ENCODE measurements around the gene KRT77.
"Not testable (repeated sequence)": the region's sequence is repeated elsewhere in the genome, so short reads cannot be mapped to it uniquely, and the experiment has no call there.

Gene KRT77

DNA sequence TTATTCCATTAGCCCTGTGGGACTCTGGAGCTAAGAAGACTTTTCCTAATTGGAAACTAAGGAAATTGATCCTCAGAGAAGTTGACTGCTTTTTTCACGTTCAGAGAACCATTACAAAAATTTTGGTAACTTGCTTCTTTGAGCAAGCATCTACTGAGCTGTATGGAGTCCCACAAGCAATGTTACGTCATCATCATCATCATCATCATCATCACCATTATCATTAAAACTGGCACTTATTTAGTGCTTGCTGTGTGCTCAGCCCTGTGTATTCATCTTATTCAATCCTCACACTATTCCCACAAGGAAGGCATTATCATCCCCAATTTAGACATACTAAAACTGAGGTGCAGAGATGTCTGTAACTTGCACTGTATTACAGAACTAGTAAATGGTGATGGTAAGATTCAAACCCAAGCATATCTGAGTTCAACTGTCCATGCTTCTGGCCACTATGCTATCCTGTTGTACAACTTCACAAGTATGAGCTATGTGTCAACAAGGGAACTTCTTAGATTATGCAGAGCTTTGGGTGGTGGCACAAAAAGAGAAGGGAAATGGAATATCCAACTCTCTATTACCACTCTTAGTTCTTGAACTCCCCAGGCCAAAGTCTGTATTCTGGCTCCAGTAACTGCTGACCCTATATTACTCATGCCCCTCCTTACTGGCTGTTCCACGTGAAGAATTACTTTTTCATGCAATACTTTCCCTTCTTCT is 29.5 kb downstream of the KRT77 start:
- no peak for DNase-seq

DNA sequence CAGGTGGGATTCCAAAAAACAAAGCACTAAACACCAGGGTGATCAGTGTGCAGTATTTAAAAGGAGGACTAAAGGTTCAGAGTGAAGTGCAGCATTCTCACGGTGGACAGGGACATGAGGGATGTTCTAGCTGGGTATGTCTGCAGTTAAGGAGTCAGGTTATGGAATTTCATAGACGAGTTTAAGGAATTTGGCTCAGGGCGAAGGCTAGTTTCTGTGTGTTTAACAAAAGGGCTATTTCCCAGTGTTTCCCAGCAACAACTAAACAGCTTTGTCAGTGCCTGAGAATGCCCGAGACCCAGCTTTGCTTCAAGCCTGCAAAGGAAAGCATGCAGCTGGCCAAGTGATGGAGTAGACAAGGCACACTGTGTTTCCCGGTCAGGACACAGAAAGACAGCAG is 30.1 kb downstream of the KRT77 start:
- no peak for DNase-seq

DNA sequence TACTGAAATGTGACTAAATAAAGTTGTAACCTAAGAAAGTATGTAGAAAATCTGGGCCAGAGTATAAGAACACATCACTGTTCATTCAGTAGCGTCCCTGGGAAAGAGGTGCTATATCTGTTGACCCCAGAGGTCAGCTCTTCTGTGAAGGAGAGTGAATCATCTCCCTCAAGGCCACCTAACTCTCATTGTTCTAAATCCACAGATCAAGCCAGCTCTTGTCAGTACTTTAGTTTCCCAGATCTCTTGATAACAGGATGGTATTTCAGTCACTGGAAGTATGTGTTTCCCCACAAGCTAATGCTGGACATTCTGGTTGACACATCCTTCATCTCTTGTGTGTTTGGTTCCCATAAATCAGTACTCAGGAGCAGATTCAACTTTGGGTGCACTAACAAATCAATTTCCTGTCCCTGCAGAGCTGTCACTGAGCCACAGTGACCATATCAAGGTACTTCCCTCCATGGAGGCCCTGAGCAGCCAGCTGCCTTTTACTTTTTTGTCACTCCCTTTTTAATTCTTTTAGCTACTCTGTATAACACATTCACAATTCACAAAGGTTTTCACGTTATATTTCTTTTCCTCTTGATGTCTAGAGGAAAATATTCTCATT is 30.9 kb downstream of the KRT77 start:
- no peak for DNase-seq

DNA sequence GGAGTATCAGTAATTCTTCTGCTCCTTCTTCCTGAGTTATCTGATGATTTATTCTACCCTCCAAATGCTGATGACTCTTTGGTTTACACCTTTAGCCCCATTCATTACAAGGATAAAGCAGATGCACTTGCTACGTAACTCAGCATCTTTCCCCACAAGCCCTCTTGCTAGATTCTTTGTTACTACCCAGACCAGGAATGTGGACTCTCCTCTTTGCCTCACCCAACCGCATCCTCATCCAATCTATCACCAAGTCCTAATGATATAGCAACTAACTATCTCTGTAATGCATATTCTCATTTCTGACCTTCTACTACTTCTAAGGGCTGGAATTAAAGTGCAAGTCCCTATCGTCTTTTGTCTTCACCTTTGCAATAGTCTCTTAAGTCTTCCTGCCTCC is 32.4 kb downstream of the KRT77 start:
- no peak for DNase-seq

DNA sequence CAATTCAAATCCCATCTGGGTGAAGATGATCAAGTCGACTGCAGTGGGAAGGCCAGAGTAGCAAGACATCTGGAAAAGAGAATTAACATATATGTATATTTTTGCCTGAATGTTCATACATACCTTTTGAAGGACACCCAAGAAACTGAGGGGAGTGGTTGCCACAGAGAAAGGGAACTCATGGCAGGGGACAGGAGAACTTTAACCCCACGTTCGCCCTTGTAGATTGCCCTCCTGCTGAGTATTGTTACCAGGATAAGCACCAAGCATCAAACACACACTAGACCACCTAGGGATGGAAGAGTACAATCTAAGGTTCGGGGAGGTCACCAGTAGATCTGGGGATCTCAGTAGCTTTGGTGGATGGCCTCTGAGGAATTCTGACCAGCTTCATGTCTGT is 32.8 kb downstream of the KRT77 start:
- DNase-seq = no peak

DNA sequence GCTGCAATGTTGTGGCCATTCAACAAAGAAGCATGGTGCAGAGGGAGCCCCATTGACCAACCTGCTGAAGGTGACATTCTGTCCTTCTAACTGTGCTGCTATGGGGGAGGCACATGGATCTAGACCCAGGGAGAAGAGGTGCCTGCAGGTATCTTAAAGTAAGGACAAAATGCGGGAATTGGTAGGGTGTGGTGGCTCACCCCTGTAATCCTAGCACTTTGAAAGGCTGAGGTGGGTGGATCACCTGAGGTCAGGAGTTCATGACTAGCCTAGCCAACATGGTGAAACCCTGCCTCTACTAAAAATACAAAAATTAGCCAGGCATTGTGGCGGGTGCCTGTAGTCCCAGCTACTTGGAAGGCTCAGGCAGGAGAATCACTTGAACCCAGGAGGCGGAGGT is 33.4 kb downstream of the KRT77 start:
- DNase-seq = not testable (repeated sequence)

DNA sequence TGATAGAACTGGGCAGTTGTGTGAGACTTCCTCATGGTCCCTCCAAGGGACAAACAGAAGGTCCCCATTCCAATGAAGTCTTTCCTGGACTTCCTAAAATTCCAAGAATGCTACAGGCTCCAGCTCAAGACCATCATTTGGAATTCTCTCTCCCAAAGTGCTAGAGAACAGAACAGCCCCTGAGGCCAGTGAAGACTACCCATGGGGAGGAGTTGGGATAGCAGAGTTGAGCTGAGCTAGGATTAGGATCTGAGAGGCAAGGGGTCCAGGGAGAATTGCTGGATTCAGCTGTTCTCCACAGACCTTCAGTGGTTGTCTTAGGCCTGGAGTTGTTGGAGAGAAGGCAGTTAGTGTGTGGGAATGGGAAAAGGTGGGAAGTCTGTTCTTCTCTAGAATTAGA is 33.9 kb downstream of the KRT77 start:
- no peak for DNase-seq

DNA sequence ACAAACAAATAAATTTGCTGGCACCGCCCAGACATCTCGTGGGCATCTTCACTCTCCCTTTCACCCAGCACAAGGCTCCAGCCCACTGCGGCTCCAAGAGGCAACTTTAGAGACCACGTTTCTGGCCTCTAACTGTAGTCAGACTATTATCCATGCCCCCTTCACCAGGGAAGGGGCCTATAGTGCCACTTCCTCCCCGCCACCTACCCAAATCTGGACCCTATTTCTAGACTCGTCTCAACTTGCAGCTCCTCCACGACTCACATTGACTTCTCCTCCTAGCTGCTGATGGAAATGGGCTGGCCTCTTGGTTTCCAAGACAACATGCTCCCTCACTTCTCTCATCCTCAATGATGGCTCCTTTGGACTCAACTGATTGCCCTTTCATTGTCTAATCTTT is 35.4 kb downstream of the KRT77 start:
- DNase-seq = no peak

DNA sequence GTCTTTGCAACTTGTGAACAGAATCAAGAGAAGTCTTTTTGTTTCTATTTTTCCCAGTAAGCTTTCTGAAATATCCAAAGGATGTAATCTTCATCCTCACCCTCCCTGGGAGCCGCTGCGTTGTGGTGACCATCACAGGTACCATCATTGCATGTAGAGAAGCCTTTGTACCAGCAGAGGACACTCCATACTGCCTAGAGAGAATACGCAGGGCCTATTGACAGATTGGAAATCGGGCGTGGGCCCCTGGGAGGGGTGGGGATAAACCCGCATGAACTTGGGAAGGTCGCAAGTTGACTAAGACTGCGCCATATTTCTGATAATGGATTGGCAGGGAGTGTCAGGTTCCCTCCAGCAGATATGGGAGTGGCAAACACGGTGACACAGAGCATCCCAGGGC is 35.8 kb downstream of the KRT77 start:
- DNase-seq = no peak

DNA sequence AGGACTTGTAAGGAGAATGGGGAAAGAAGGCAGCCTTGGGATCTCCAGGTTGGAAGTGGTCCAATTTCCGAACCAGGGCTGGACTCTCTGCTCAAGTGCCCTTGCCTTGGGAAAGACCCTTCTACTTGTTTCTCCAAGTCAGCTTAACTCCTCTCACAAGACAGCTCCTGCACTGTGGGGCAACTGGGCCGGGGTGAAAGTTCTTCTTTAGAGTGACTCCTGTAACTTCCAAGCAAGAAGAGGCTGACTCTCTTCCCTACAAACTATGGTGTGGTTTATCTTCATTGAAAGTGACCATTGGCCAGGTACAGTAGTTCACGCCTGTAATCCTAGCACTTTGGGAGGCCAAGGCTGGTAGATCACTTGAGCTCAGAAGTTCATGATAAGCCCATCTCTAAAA is 36.9 kb downstream of the KRT77 start:
- no peak for DNase-seq

DNA sequence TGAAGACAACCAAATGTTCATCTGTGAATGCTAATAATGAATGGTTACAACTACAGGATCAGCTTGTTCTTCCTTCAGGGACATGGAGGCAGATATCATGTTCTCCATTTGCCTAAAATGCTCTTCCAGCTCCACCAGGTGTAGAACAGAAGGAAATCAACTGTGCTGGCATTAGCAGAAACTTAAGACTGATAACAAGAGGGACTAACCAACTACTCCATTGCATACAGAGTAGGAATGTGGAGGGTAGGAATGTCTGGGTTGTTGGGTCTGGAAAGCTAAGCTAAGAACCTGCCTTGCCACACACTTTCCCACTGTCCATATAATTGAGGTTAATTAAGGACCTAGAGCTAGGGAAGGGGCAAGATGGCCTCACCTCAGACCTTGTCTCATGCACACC is 39.9 kb downstream of the KRT77 start:
- DNase-seq = no peak

DNA sequence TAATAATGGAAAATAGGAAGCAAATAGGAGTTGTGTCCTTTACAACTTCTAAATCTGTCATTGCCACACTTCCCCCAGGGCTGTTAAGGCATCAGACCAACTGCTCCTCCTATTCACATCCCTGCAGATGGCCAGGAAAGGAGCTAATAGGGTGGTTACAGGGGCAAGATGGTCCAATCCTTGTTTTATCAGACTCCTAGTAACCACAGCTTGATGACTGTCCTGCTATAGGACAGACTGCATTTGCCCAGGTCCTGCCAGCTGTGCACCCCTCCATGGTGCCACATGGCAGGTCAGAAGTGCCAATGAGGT is 40.5 kb downstream of the KRT77 start:
- no peak for DNase-seq

DNA sequence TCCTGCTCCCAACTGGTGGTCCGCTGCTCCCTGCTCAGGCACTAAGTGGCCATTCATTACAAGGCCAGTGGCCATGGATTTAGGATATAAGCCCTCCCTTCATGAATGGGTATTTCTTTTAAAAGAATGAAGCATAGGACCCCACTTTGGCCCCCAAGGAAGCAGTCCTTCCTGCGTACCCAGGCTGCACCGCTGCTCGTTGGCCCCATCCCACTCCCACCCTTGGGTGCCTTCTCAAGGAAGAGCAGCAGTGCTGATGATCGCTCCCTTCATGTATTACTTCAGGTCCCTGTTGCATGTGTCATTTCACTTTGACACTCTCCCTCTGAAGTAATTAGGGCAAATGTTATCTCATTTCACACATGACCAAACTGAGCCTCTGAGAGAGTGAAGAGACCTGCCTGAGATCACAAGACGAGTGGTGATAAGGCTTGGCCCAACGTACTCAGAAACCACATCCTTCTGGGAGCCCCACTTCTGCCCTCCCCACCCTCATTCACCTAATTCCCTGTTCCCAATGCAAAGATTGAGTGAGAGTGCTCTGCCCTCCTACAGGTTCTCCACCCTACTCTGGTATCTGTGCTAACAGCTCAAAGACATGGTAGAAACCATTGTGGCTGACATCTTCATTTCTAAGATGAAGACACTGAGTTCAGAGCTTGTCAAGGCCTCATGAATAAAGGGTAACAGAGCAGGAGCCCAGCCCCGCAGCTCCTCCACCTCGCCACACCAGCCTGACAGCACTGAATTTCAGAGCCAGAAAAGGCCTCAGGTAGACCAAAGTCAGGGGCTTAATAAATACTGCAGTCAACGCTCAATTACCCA is 41.0 kb downstream of the KRT77 start:
- no peak for DNase-seq

DNA sequence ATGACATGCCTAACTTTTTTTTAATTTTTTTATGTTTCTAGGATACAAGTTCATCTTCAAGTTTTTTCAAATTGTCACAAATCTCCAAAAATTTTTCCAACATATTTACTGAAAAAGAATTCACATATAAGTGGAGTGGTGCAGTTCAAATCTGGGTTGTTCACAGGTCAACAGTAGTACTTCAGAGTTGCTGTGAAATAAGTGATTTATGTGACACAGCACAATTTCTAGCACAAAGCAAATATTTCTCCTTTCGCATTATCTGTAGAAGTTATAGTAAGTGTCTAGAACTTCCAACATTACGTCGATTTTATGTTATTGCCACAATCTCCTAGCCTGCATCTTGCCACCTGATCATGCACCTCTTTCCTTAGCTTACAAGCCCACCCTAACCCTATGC is 41.7 kb downstream of the KRT77 start:
- DNase-seq = no peak

DNA sequence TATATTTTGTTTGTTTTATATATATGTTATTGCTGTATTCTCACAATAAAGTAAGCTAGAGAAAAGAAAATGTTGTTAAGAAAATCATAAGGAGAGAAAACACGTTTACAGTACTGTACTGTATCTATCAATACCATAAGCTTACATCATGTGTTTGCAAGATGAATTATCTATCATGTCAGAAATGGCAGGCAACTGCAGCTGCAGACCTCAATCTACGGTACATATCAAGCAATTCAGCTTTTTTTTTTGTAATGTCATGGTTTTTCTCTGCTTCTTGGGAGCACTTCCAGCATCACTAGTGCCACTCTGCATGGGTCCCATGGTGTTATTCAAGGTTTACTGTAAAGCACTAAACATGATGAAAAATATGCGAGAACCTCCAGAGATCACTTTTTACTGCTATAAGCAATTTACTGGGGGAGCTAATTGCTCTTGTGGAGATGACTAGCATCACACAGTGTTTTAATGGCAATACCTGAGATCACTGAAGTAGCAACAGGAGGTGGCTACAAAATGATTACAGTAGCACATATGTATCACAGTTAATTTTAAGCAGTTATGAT is 42.3 kb downstream of the KRT77 start:
- DNase-seq = no peak

DNA sequence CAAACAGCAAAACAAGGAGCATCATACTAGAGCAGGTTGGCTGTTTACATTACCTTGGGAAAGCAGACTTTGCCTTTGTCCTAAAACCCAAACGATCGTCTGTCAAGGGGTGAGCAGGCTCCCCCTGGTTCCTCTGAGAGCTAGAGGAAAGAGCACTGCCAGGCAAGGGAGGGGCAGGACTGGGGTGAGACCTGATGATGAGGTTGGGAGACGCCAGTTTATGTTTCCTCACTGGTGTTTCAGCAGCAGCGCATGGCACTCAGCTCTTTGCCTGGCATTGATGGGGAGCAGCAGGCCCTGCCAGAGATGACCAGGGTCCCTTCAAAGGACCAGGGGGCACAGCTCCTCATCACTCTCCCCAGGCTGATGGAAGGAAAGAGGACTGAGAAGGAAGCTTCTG is 43.4 kb downstream of the KRT77 start:
- no peak for DNase-seq

DNA sequence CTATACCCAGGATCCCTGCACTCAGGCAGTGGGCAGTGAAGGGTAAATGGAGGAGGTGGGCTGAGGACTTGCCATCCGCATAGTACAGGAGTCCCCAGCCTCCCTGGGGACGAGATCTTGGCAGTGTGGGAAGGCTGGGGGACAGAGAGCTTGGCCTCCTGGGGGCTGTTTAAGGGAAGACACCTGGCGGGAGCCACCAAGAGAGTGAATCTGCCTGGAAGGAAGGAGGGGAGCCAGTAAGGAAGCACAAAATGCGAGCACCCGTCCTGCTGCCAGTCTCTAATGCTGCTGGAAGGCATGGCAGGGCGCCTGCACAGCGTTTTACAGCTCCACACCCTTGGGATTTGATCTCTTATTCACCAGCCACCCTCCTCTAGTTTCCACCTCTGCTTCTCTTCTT is 43.9 kb downstream of the KRT77 start:
- DNase-seq = no peak

DNA sequence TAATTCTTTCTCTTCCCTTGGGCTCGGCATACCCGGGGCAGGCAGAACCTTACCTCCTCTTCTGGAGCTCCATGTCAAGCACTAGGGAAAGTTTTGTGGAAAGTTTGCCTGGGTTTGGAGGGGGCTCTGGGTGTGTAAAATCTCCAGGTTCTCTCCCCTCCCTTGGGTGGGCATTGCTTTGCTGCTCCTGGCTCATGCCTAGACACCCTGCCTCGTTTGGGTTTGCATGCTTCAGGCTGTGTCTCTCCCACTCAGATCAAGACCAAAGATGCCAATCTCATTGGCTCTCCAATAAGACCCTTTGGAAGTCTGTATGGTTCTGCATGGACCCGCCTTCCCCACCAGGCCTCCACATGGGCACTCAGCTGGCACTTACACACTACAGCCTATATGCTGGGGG is 45.1 kb downstream of the KRT77 start:
- DNase-seq = no peak

DNA sequence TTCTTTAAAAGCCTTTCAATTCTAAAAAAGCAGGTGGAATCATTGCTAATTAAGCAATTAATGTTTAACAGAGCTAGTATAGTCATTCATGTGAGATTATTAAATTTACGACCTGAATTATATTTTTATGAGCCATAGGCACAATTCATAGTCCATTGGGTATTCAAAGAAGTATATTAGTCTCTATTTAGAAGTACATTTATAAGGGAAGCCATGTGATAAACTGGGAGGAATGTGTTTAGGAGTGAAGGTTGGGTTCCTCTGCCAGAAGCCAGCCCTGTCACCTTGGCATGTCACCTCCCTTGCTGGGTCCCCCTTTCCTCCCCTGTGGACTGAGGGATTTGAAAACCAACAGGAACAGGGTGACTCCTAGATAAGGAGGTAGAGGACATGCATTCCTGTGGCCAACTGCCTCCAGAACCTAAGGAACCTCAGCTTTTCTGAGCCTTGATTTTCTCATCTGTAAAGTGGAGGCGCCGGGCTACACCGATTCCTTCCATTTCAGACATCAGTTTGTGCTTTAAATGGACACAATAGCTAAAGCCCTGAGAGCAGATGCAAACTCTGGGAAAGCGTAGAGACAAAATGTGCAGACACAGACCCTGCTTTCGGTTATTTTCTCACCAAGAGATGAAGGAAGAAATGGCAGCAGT is 45.9 kb downstream of the KRT77 start:
- DNase-seq = no peak

DNA sequence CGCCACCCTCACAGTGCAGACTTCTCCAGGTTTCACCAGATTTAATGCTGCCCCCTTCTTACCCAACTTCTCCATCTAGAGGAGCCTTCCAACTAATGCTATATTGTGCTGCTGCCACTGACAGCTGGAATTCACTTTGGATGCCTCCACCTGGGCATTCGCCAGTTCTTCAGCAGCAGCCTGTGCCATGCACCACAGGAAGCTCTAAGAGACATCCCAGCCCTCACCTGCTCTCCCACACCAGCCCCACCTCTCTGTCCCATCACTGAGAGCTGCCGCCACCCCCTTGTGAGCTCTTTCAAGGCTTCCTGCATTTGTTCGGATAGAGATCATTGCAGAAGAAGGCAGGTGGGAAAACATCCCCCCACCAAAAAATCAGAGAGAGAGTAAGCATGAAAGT is 46.7 kb downstream of the KRT77 start:
- DNase-seq = no peak

DNA sequence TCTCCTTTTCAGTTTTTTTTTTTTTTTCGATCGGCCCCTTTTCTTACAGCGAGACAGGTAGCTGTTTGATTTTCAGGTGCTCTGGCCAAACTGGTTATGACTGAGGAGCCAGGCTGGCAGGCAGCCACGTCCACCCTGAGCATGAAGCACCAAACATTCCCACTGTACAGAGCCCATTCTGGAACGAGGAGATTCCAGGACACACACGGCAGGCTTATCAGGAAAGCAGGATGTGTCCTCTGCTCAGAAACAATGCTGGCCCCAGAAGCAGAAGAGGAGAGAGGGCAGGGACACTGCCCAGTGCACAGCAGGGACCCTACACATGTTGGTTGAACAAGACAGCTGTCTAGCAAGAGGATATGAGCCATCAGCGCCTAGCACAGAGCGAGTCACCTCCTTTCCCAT is 47.6 kb downstream of the KRT77 start:
- DNase-seq = no peak

DNA sequence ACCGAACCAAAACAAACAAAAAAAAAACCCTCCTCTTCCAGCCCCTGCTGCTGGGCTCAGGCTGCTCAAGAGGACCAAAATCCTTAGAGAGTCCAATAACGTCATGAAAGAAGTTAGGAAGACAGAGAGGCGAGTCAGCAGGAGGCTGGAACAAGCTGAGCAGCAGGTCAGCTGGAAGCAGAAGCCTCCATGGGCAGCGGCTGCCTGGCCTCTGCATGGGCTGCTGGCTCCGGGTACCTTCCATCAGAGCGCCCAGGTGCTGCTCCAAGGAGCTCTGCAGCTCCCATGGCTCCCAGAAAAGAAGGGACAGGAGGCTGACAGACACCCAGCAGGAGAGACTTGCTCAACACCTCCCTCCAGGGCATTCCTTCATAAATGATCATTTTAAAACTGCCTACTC is 48.1 kb downstream of the KRT77 start:
- DNase-seq = no peak

DNA sequence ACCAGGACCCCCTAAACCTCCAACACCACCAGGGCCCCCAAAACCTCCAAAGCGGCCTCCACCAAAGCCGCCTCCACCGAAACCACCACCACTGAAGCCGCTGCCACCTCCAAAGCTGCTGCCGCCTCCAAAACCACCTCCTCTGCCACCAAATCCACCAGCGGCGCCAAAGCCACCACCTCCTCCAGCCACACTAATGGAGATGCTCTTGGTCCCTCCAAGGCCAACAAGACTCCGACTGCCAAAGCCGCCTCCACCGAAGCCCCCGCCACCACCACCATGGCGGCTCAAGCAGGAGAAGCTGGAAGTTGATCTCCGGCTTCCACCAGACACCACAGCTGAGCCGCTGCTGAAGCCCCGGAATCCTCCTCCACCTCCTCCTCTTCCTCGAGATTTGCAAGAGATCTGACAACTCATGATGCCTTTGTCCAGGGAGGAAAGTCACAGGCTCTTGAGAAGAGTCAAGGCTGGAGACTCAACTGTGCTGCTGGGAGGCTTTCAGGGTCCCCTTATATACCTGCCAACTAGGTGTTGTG is 51.5 kb downstream of the KRT77 start, which contains the start of gene KRT2:
KRT2 (minus strand) TSS at position 486 of the 536 bp plus-strand sequence; CDS start at position 417, 69 bp downstream.
- no peak for DNase-seq
